ENCODE measurements around the gene DNAH17.

- TF ChIP-seq CREB1 (IDR thresholded peaks at IDR 0.05) = no peak
- TF ChIP-seq POLR2AphosphoS5 (IDR thresholded peaks at IDR 0.05; ENCODE audit: low read depth, low read length) = no peak
- TF ChIP-seq SP1 (IDR thresholded peaks at IDR 0.05; ENCODE audit: low read depth, low read length) = no peak
- TF ChIP-seq CTCF (IDR thresholded peaks at IDR 0.05; ENCODE audit: control extremely low read depth in 1 of 3, insufficient read depth in 1 of 3, low read depth in 1 of 3, low read length in 3 of 3) = no peak
- TF ChIP-seq SUZ12 (IDR thresholded peaks at IDR 0.05; ENCODE audit: low read length) = no peak
- no peak for TF ChIP-seq CHD1 (IDR thresholded peaks at IDR 0.05; ENCODE audit: low read depth, low read length)
- no peak for TF ChIP-seq POLR2A (IDR thresholded peaks at IDR 0.05; ENCODE audit: control extremely low read depth in 1 of 2, low read depth in 2 of 2, low read length in 2 of 2)
- TF ChIP-seq BRCA1 (IDR thresholded peaks at IDR 0.05; ENCODE audit: low read depth, low read length) = no peak
- TF ChIP-seq YY1 (IDR thresholded peaks at IDR 0.05; ENCODE audit: low read depth, low read length) = no peak
- no peak for TF ChIP-seq E2F6 (IDR thresholded peaks at IDR 0.05)
- TF ChIP-seq RXRA (IDR thresholded peaks at IDR 0.05; ENCODE audit: insufficient read depth, low read depth, low read length) = no peak
- TF ChIP-seq KDM5A (IDR thresholded peaks at IDR 0.05; ENCODE audit: low read length) = no peak
- 0 out of 2 replicates have a peak, but pooled peaks have one; percentile 28 for TF ChIP-seq KDM1A (IDR thresholded peaks at IDR 0.05; ENCODE audit: borderline replicate concordance, low read length)
- TF ChIP-seq CHD2 (IDR thresholded peaks at IDR 0.05; ENCODE audit: low read length) = no peak
These were observed 30.2 kb downstream of the DNAH17 start for GRCh38 chr17:78547035-78547434.
